ENCODE measurements around the gene CCL13. TPM values are rescaled to one million over a fixed set of nuclear protein-coding genes. Genes with fewer than 3 reads are reported as not detected.

CCL13 gene
- total RNA-seq, 4 donors from 2014 or later = 1.8 to 15.0 (median 2.3) TPM; not detected in 1

DNA sequence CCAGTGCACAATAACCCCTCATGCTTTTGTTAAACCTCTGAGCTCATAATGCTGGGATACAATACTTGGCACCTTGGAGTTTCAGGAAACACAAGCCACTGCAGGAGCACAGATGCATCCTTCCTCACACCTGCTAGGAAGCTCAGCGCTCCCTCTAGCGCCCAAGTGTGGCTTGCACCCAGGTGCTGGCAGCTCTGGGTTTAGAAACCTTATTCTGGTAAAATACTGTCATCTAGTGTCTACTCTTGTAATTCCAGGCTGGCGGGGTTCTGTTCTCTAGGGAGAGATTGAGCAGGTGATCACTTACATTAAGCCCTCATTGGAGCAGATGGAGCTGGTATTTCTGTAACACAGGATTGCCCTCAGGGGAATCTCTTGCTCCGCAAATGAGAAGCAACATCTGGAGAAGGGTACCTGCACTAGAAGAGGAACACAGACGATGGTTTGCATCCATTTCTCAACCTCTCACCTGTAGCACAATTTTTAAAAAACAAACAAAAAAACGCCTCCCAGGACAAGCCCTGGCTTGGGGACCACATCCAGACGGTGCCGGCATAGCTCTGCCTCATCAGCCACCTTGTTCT is 5.3 kb downstream of the CCL13 start:
- TF ChIP-seq, protein P1, sequence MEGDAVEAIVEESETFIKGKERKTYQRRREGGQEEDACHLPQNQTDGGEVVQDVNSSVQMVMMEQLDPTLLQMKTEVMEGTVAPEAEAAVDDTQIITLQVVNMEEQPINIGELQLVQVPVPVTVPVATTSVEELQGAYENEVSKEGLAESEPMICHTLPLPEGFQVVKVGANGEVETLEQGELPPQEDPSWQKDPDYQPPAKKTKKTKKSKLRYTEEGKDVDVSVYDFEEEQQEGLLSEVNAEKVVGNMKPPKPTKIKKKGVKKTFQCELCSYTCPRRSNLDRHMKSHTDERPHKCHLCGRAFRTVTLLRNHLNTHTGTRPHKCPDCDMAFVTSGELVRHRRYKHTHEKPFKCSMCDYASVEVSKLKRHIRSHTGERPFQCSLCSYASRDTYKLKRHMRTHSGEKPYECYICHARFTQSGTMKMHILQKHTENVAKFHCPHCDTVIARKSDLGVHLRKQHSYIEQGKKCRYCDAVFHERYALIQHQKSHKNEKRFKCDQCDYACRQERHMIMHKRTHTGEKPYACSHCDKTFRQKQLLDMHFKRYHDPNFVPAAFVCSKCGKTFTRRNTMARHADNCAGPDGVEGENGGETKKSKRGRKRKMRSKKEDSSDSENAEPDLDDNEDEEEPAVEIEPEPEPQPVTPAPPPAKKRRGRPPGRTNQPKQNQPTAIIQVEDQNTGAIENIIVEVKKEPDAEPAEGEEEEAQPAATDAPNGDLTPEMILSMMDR (IDR thresholded peaks at IDR 0.05; ENCODE audit: low read depth) = no peak

GRCh38 chr17:34363183-34363661 is 6.9 kb downstream of the CCL13 start, which contains the start of gene CCL1:
Gene CCL1, minus strand, starts transcription at chr17:34363233. Its CDS starts 72 bp downstream, at chr17:34363161.
- TF ChIP-seq, protein P1 (IDR thresholded peaks at IDR 0.05; ENCODE audit: low read depth) = no peak

GRCh38 chr17:34364751-34365150 is 8.5 kb downstream of the CCL13 start:
- TF ChIP-seq, protein P1 (IDR thresholded peaks at IDR 0.05; ENCODE audit: low read depth) = no peak

- TF ChIP-seq, protein P1 (IDR thresholded peaks at IDR 0.05; ENCODE audit: low read depth) = no peak
These were observed 9.1 kb downstream of the CCL13 start for GRCh38 chr17:34365340-34365739.

DNA sequence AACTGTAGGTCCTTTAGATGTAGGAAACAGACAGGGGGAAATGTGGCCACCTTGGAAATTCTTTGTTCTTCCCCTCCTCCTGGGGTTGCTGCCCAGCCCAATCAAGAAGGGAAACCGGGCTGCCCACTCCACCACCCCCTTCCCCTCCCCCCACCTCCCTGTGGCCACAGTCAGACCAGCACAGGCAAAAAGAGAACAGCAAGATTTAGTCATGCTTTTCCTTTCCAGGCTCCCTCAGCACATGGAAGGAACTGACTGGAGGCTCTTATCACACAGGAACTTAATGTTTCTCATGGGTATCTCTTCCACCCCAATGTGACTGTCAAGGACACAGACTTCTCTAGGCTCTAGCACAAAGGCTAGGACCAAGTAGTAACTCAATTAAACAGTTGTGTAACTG is 9.7 kb downstream of the CCL13 start:
- TF ChIP-seq, protein P1 (IDR thresholded peaks at IDR 0.05; ENCODE audit: low read depth) = no peak

DNA sequence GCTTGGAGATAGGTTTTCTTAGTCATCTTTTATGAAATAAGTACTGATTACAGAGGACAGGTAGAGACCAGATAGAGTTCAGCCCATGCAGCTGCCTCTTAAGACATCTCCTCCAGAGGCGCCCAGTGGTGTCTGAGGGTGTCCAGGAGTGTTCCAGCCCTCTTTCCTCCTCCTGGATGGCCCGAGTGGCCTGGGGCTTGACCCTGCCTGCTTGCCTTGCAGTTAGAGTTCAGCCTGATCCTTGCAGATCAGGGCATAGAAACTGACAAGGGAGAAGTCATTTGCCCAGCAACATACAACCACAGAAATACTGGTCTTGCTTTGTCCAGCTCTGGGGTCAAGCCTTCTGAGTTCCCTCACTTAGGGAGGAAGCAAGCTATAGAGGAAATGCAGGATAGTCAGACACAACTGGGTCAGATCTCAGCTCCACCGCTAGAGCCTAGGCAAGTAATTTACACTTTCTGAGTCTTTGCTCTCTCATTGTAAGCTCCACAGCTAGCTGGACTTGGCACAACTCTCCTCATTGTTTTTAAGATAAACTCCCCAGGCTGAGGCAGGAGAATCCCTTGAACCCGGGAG is 10.3 kb downstream of the CCL13 start:
- TF ChIP-seq, protein P1 (IDR thresholded peaks at IDR 0.05; ENCODE audit: low read depth) = no peak

DNA sequence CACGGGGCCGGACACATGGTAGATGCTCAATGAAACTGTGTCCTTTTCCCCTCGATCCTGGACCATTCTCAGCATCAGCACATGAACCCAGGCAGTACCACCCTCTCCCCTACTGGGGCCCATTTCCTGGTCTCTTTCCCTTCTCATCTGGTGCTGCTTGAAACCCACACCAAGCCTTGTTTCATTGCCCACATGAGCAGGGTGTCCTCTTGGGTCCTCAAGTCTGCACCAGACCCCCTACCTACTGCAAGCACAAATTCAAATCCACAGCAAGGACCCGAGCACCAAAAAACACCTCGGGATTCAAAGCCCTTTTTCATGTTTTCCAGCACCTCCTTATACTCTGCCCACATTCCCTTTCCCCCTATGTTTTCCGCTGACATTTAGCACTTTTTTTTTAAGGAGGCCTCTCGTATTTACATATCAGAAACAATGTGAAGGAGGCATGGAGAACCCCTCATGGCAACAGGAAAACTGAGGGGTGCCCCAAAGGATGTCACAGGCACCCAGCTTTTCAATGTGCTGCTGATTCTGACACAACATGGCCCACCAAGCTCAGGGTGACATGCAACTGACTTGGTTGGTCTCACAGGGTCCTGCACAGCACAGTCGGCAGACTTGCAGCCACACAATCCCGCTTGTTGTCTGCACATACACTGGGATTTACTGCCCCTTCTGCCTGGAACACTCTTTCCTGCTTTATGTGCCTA is 11.4 kb downstream of the CCL13 start:
- TF ChIP-seq, protein P1 (IDR thresholded peaks at IDR 0.05; ENCODE audit: low read depth) = no peak

All from subcutaneous adipose tissue (tissue), 4 donors.